BJ (cell line): ENCODE measurements around the gene DESI1. TPM values are rescaled to one million over a fixed set of nuclear protein-coding genes. Genes with fewer than 3 reads are reported as not detected.

Experiments used
- CTCF ChIA-PET: fragments of 350-600 bp; formaldehyde crosslinking; extraction: SDS; loops from one replicate; lab custom pipeline; 2021; ENCODE audit warnings: antibody characterized with exemption, inconsistent platforms; lab: Yijun Ruan, JAX
- POLR2A ChIA-PET: fragments of 300-600 bp; sonication (Branson Sonifier 250); formaldehyde crosslinking; extraction: SDS; loops from one replicate; lab custom pipeline; 2021; ENCODE audit warnings: antibody characterized with exemption; lab: Charles Lee
- DNase-seq: peaks from one replicate; pipeline ENCODE4 v3.0.0-alpha.2; 2011; ENCODE audit warnings: low read depth
- H3K27me3 ChIP-seq: 2 replicates; pipeline ENCODE4 v1.6.0; 2011; ENCODE audit warnings: low read length; ENCODE audit not compliant: control insufficient read depth, insufficient read depth
- H3K36me3 ChIP-seq: 2 replicates; pipeline ENCODE4 v1.5.1; 2011; ENCODE audit warnings: low read length; ENCODE audit not compliant: control insufficient read depth, insufficient read depth
- H3K4me3 ChIP-seq: 2 replicates; pipeline ENCODE4 v1.5.1; 2011; ENCODE audit warnings: low read depth, mild to moderate bottlenecking, control low read depth, low read length
- CTCF ChIP-seq: IDR thresholded peaks from 2 replicates; pipeline ENCODE4 v1.5.1; 2011; ENCODE audit warnings: low read depth, mild to moderate bottlenecking, control low read depth, inconsistent platforms, low read length, moderate library complexity; ENCODE audit not compliant: insufficient read depth
- polyA plus RNA-seq: library from polyadenylated mRNA; depleted of rRNA; stranded (reverse); fragments of >200 nt; gene quantifications from 2 replicates; pipeline ENCODE4 v1.2.3, GENCODE V29; 2011

DESI1 gene
- polyA plus RNA-seq, 1 experiment, result 35.7 TPM

- ChIA-PET POLR2A (no interaction called here), CTCF (interaction anchor here (0.6 to 1.8 kb wide), 10 partner anchors 9 to 383 kb away, joined by 3 to 13 read pairs (median 4); partner anchors contain the start of gene POLR3H)
- no peaks in the 10 kb centered on the region for H3K27me3 ChIP-seq
- no peak for TF ChIP-seq CTCF
- H3K36me3 ChIP-seq, result no peaks in the 10 kb centered on the region
- H3K4me3 ChIP-seq, result no peak overlapping the region
- DNase-seq, result no peak
Observed at GRCh38 chr22:41557401-41558240, 63.2 kb downstream of the DESI1 start.

GRCh38 chr22:41556561-41556960 lies 64.3 kb downstream of the DESI1 start:
- Histone ChIP-seq H3K4me3 (no peak overlapping the region), H3K27me3 (no peaks in the 10 kb centered on the region), H3K36me3 (no peaks in the 10 kb centered on the region)
- DNase-seq, result no peak
- CTCF ChIA-PET, result interaction anchor here (0.7 to 1.8 kb wide), 4 partner anchors 13 to 41 kb away, joined by 3 to 13 read pairs (median 4); partner anchors contain the start of gene POLR3H
- POLR2A ChIA-PET, result no interaction called here
- no peak for TF ChIP-seq CTCF

- POLR2A ChIA-PET, result no interaction called here
- Histone ChIP-seq H3K27me3 (no peaks in the 10 kb centered on the region), H3K4me3 (no peak overlapping the region), H3K36me3 (no peaks in the 10 kb centered on the region)
- DNase-seq, result no peak
- TF ChIP-seq CTCF, result no peak
- CTCF ChIA-PET, result interaction anchor here (3.4 kb wide), 1 partner anchor 42 kb away, joined by 27 read pairs; no protein-coding TSS in a partner anchor
Observed at GRCh38 chr22:41555325-41555982, 65.4 kb downstream of the DESI1 start.

DNA sequence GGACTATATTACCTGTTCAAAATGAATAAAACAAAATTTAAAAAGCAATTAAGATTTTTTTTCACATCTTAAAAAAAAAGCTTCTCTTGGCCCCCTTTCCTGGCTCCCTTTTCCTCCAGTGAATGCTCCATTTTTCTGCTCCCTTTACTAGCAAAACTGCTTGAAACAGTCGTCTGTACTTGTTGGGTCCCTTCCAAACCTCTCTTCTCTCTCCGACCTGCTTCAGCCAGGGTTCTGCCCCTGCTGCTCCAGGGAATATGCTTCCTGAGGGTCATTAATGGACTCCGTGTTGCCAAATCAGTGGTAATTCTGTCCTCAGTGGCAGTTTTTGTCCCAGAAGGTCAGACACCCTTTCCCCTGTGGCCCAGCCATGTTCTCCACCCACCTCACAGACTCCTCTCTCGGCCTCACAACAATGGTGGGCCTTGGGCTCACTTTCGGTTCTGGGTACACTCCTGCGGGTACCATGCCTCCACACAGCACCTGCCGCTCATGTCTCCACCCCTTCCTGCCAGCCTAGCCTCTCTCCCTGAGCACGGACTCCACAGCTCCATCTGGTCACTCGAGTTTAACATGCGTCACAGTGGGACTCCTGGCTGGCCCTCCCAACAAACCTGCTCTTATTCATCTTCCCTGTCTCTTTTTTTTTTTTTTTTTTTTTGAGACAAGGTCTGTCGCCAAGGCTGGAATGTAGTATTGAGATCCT lies 68.8 kb downstream of the DESI1 start:
- Histone ChIP-seq H3K4me3 (no peak overlapping the region), H3K36me3 (no peaks in the 10 kb centered on the region), H3K27me3 (no peaks in the 10 kb centered on the region)
- CTCF ChIA-PET, result interaction anchor here (0.6 to 3.4 kb wide), 3 partner anchors 29 to 46 kb away, joined by 3 to 27 read pairs (median 9); no protein-coding TSS in a partner anchor
- TF ChIP-seq CTCF, result no peak
- no peak for DNase-seq
- POLR2A ChIA-PET, result no interaction called here
